Smooth muscle cell (in vitro differentiated cells): ENCODE results near the gene TAF5L. TPM values are rescaled to one million over a fixed set of nuclear protein-coding genes. Genes with fewer than 3 reads are reported as not detected.

Experiments
- DNase-seq: peaks from one replicate; lab custom pipeline; 2025; ENCODE audit not compliant: unreplicated experiment; lab: John Stamatoyannopoulos, UW
- H2AFZ ChIP-seq: fragments of 200-600 bp; sonication (generic); 2 replicates; pipeline ENCODE4 v1.6.0; 2016; ENCODE audit warnings: antibody characterized with exemption, low read depth, mild to moderate bottlenecking
- H3F3A ChIP-seq: fragments of 200-600 bp; sonication (generic); 2 replicates; pipeline ENCODE4 v1.6.0; 2017; ENCODE audit warnings: antibody characterized with exemption, low read depth
- H3K27ac ChIP-seq: fragments of 200-600 bp; sonication (generic); 2 replicates; pipeline ENCODE4 v1.5.1; 2016; ENCODE audit warnings: low read depth, mild to moderate bottlenecking
- H3K27me3 ChIP-seq: fragments of 200-600 bp; sonication (generic); 2 replicates; pipeline ENCODE4 v1.6.1; 2016; ENCODE audit warnings: low read depth, mild to moderate bottlenecking
- H3K36me3 ChIP-seq: fragments of 200-600 bp; sonication (generic); 2 replicates; pipeline ENCODE4 v1.5.1; 2016; ENCODE audit warnings: low read depth
- H3K4me1 ChIP-seq: fragments of 200-600 bp; sonication (generic); 2 replicates; pipeline ENCODE4 v1.5.1; 2016; ENCODE audit warnings: low read depth
- H3K4me2 ChIP-seq: fragments of 200-600 bp; sonication (generic); 2 replicates; pipeline ENCODE4 v1.6.0; 2016; ENCODE audit warnings: mild to moderate bottlenecking
- H3K4me3 ChIP-seq: fragments of 200-600 bp; sonication (generic); 2 replicates; pipeline ENCODE4 v1.5.1; 2016; ENCODE audit warnings: mild to moderate bottlenecking
- H3K79me2 ChIP-seq: fragments of 200-600 bp; sonication (generic); 2 replicates; pipeline ENCODE4 v1.6.0; 2016; ENCODE audit warnings: low read depth, mild to moderate bottlenecking
- H3K9ac ChIP-seq: fragments of 200-600 bp; sonication (generic); 2 replicates; pipeline ENCODE4 v1.6.0; 2016; ENCODE audit warnings: low read depth
- H3K9me3 ChIP-seq: fragments of 200-600 bp; sonication (generic); replicated peaks from 2 replicates; pipeline ENCODE4 v1.5.1; 2016; ENCODE audit warnings: low read depth
- H4K20me1 ChIP-seq: fragments of 200-600 bp; sonication (generic); 2 replicates; pipeline ENCODE4 v1.6.0; 2016; ENCODE audit warnings: low read depth
- WGBS: methylation state at CpG from one replicate; pipeline ENCODE4 v1.1.7; 2016; ENCODE audit warnings: low lambda C conversion rate; 5-methylcytosine and 5-hydroxymethylcytosine counted together
- polyA plus RNA-seq: library from polyadenylated mRNA; unstranded; fragments of >200 nt; fragmentation: Nextera tagmentation; extraction: Ambion mirVana; gene quantifications from 2 replicates; pipeline ENCODE4 v1.2.1, GENCODE V29; 2016
- total RNA-seq: library from RNA; depleted of rRNA; stranded (reverse); fragments of >200 nt; gene quantifications from 2 replicates; pipeline ENCODE4 v1.2.3, GENCODE V29; 2014
- TF ChIP-seq, protein P1 (sequence below): fragments of 200-600 bp; sonication (generic); IDR thresholded peaks from 2 replicates; pipeline ENCODE4 v1.5.1; 2017; ENCODE audit warnings: borderline replicate concordance, mild to moderate bottlenecking, antibody characterized with exemption; ENCODE audit not compliant: insufficient read depth, poor library complexity, severe bottlenecking

TAF5L gene
- total and polyA plus RNA-seq, 2 experiments from 2014 or later: 3.3 to 11.3 TPM

DNA sequence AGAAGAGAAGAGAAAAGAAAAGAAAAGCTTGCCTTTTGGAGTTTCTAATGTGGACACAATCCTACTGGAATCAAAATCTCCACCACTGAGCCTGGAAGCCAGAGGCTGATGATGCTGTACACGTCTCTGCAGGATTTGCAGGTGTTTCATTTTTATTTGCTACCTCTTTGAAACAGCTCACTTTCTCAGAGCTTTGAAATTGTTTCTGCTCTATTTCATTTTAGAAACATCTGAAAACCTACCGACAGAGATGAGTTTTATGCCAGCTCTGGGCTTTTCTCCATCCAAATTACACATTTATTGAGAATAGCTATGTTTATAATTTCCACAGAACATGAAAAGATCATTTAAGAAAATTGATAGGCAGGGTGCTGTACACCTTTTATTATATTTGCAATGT, 46.3 kb upstream of the TAF5L start:
- no peak overlapping the region for H3K4me2 ChIP-seq
- H4K20me1 ChIP-seq: no peaks in the 10 kb centered on the region
- H3K79me2 ChIP-seq: no peaks in the 10 kb centered on the region
- no peaks in the 10 kb centered on the region for H3K36me3 ChIP-seq
- no peak overlapping the region for H3K4me3 ChIP-seq
- no peak overlapping the region for H3K9ac ChIP-seq
- no peak overlapping the region for H3K27ac ChIP-seq
- no peaks in the 10 kb centered on the region for H3F3A ChIP-seq
- H3K4me1 ChIP-seq: no peaks in the 10 kb centered on the region
- WGBS: 98% methylated on average over 2 of the region's 2 CpGs
- H3K27me3 ChIP-seq: no peaks in the 10 kb centered on the region
- no peak for DNase-seq
- H2AFZ ChIP-seq: no peak overlapping the region
- TF ChIP-seq, protein P1, sequence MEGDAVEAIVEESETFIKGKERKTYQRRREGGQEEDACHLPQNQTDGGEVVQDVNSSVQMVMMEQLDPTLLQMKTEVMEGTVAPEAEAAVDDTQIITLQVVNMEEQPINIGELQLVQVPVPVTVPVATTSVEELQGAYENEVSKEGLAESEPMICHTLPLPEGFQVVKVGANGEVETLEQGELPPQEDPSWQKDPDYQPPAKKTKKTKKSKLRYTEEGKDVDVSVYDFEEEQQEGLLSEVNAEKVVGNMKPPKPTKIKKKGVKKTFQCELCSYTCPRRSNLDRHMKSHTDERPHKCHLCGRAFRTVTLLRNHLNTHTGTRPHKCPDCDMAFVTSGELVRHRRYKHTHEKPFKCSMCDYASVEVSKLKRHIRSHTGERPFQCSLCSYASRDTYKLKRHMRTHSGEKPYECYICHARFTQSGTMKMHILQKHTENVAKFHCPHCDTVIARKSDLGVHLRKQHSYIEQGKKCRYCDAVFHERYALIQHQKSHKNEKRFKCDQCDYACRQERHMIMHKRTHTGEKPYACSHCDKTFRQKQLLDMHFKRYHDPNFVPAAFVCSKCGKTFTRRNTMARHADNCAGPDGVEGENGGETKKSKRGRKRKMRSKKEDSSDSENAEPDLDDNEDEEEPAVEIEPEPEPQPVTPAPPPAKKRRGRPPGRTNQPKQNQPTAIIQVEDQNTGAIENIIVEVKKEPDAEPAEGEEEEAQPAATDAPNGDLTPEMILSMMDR: no peak
- no peaks in the 10 kb centered on the region for H3K9me3 ChIP-seq

DNA sequence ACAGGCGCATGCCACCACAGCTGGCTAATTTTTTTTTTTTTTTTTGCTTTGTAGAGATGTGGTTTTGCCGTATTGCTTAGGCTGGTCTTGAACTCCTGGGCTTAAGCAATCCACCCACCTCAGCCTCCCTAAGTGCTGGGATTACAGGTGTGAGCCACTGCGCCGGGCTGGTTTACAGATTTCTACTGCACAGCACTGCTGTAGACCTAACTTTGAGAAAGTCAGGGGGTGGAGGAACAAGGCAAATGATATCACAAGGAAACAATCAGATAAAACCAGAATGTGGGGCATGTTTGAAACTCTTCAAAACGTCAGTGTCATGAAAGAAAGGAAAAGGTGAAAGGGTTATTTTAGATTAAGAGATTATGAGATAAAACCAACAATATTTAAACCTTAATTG, 45.4 kb upstream of the TAF5L start:
- 94% methylated on average over 5 of the region's 5 CpGs for WGBS
- H3K27me3 ChIP-seq: no peaks in the 10 kb centered on the region
- H3K9me3 ChIP-seq: no peaks in the 10 kb centered on the region
- H3K4me2 ChIP-seq: no peak overlapping the region
- no peaks in the 10 kb centered on the region for H4K20me1 ChIP-seq
- no peaks in the 10 kb centered on the region for H3K4me1 ChIP-seq
- H3K9ac ChIP-seq: no peak overlapping the region
- H3K4me3 ChIP-seq: no peak overlapping the region
- DNase-seq: no peak
- TF ChIP-seq, protein P1: no peak
- H3F3A ChIP-seq: no peaks in the 10 kb centered on the region
- no peak overlapping the region for H2AFZ ChIP-seq
- no peaks in the 10 kb centered on the region for H3K79me2 ChIP-seq
- no peaks in the 10 kb centered on the region for H3K36me3 ChIP-seq
- no peak overlapping the region for H3K27ac ChIP-seq

DNA sequence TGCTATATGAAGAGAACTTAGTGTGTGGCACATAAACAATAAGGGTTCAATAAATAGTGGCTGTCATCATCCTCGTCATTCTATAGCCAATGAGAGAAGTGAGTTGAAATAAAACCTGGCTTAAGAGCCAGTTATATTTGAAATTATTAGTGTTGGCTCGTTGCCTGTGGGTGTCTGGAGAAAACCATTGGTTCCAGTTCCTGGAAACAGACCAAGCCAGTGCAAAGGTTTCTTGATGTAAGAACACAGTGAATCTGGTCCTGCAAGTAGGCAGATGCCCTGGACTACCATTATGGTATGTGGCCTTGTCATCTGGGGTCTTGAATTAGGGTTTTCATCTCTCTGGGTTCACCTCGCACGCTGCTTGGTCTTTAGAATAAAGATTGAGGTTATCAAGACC, 43.4 kb upstream of the TAF5L start:
- Histone ChIP-seq H2AFZ (no peak overlapping the region), H3K27me3 (no peaks in the 10 kb centered on the region), H3K9me3 (no peaks in the 10 kb centered on the region), H4K20me1 (no peaks in the 10 kb centered on the region), H3K36me3 (no peaks in the 10 kb centered on the region), H3K4me1 (no peaks in the 10 kb centered on the region), H3K27ac (no peak overlapping the region), H3K4me2 (no peak overlapping the region), H3K4me3 (no peak overlapping the region), H3K79me2 (no peaks in the 10 kb centered on the region), H3F3A (no peaks in the 10 kb centered on the region), H3K9ac (no peak overlapping the region)
- TF ChIP-seq, protein P1: no peak
- 89% methylated on average over 4 of the region's 4 CpGs for WGBS
- no peak for DNase-seq

DNA sequence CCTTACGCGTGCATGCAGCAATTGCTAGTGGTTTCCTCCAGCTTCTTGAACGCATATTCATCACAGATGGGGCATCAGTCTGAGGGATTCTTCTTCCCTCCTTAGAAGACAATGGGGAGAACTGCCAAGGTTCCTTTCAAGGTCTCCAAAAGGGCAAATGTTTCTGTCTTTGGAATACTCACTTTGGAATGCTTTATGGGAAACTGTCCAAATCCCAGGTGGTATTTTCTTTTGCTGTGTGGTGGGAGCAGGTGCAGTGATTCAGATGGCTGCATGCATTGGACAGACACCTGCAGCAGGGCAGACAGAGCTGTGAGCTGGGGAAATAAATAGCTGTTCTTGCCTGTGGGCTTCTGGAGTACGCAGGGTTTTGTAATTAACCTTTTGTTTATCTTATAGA, 40.7 kb upstream of the TAF5L start:
- no peak overlapping the region for H3K4me3 ChIP-seq
- DNase-seq: no peak
- no peak overlapping the region for H3K4me2 ChIP-seq
- no peak overlapping the region for H2AFZ ChIP-seq
- WGBS: 93% methylated on average over 4 of the region's 4 CpGs
- no peak overlapping the region for H3K27ac ChIP-seq
- TF ChIP-seq, protein P1: no peak
- no peaks in the 10 kb centered on the region for H3F3A ChIP-seq
- no peaks in the 10 kb centered on the region for H3K9me3 ChIP-seq
- H4K20me1 ChIP-seq: no peaks in the 10 kb centered on the region
- no peaks in the 10 kb centered on the region for H3K36me3 ChIP-seq
- no peaks in the 10 kb centered on the region for H3K27me3 ChIP-seq
- H3K9ac ChIP-seq: no peak overlapping the region
- H3K79me2 ChIP-seq: no peaks in the 10 kb centered on the region
- no peaks in the 10 kb centered on the region for H3K4me1 ChIP-seq
